B cell (primary cell): ENCODE measurements around the gene PLCB4. TPM values are rescaled to one million over a fixed set of nuclear protein-coding genes. Genes with fewer than 3 reads are reported as not detected.

Experiments
- ATAC-seq: fragments of 200-7000 bp; cut with Tn5 transposase; one replicate; pipeline ENCODE4 v1.10.0; 2021; ENCODE audit warnings: low read depth, mild to moderate bottlenecking, moderate number of reproducible peaks, moderate library complexity
- CTCF ChIA-PET: fragments of 350-600 bp; sonication (Branson Sonifier 250); formaldehyde crosslinking; loops from one replicate; lab custom pipeline; 2021; ENCODE audit warnings: antibody characterized with exemption, inconsistent platforms; lab: Charles Lee
- POLR2A ChIA-PET: fragments of 350-600 bp; sonication (Branson Sonifier 250); formaldehyde crosslinking; loops from one replicate; lab custom pipeline; 2021; ENCODE audit warnings: antibody characterized with exemption; lab: Charles Lee
- DNase-seq: peaks from one replicate; pipeline ENCODE4 v3.0.0; 2013
- H2AFZ ChIP-seq: 2 replicates; pipeline ENCODE4 v1.6.1; 2012; ENCODE audit warnings: mild to moderate bottlenecking, low read depth, low read length; ENCODE audit not compliant: insufficient read depth, poor library complexity, severe bottlenecking
- H3K27ac ChIP-seq, 2 donors: 1 replicate in 1 of 2; 2 replicates in 1 of 2; pipeline ENCODE4 v1.5.1; 2012 to 2013; ENCODE audit warnings: low read length in 2 of 2, mild to moderate bottlenecking in 2 of 2, moderate library complexity in 1 of 2
- H3K27me3 ChIP-seq, 4 experiments: fragments of 200-600 bp in 1 of 4; sonication (generic) in 1 of 4; replicated peaks in 1 of 4; 1 replicate in 2 of 4; 2 replicates in 2 of 4; pipeline versions ENCODE4 v1.6.1 to v1.7.0; 2013 to 2016; ENCODE audit warnings: low read length in 3 of 4, mild to moderate bottlenecking in 2 of 4, mixed read lengths in 1 of 4, moderate library complexity in 1 of 4; ENCODE audit not compliant: insufficient read depth in 4 of 4, control insufficient read depth in 3 of 4; ENCODE audit errors: control extremely low read depth in 1 of 4
- H3K36me3 ChIP-seq, 2 experiments: replicated peaks in 1 of 2; 1 replicate in 1 of 2; 2 replicates in 1 of 2; pipeline versions ENCODE4 v1.6.1 to v1.7.1; 2013; ENCODE audit warnings: low read length in 1 of 2; ENCODE audit not compliant: insufficient read depth in 2 of 2, control insufficient read depth in 1 of 2; ENCODE audit errors: control extremely low read depth in 1 of 2, extremely low read depth in 1 of 2
- H3K4me1 ChIP-seq, 2 donors: fragments of 200-600 bp in 1 of 2; sonication (generic) in 1 of 2; 1 replicate in 1 of 2; 2 replicates in 1 of 2; pipeline versions ENCODE4 v1.5.1 to v1.6.1; 2013 to 2017; ENCODE audit warnings: low read length in 2 of 2; ENCODE audit not compliant: control insufficient read depth in 2 of 2, insufficient read depth in 2 of 2
- H3K4me2 ChIP-seq: replicated peaks from 2 replicates; pipeline ENCODE3; 2012; ENCODE audit warnings: mild to moderate bottlenecking, low read depth, low read length; ENCODE audit not compliant: poor library complexity, severe bottlenecking
- H3K4me3 ChIP-seq, 5 experiments: fragments of 200-600 bp in 1 of 5; sonication (generic) in 1 of 5; 1 replicate in 3 of 5; 2 replicates in 2 of 5; pipeline versions ENCODE4 v1.5.1 to v1.7.0; 2011 to 2016; ENCODE audit warnings: low read length in 4 of 5, mild to moderate bottlenecking in 4 of 5, low read depth in 2 of 5, control low read depth in 1 of 5, moderate library complexity in 1 of 5; ENCODE audit not compliant: insufficient read depth in 1 of 5; ENCODE audit errors: control extremely low read depth in 1 of 5, extremely low read depth in 1 of 5
- H3K79me2 ChIP-seq: fragments of 200-600 bp; sonication (generic); one replicate; pipeline ENCODE4 v1.6.0; 2016; ENCODE audit warnings: low read length; ENCODE audit not compliant: control insufficient read depth, insufficient read depth
- H3K9ac ChIP-seq: fragments of 200-600 bp; sonication (generic); 2 replicates; pipeline ENCODE4 v1.6.1; 2017; ENCODE audit warnings: mild to moderate bottlenecking, low read length, moderate library complexity
- H3K9me3 ChIP-seq, 3 donors: one replicate each; pipeline versions ENCODE4 v1.6.1 to v1.7.1; 2013; ENCODE audit warnings: low read length in 2 of 3; ENCODE audit not compliant: control insufficient read depth in 2 of 3, insufficient read depth in 1 of 3; ENCODE audit errors: control extremely low read depth in 1 of 3
- H4K20me1 ChIP-seq: 2 replicates; pipeline ENCODE4 v1.6.0; 2012; ENCODE audit warnings: mild to moderate bottlenecking, low read length; ENCODE audit not compliant: insufficient read depth, control insufficient read depth, poor library complexity, severe bottlenecking
- H3K27ac Mint-ChIP-seq: one replicate; pipeline ENCODE4 v1.8.0; 2021; ENCODE audit warnings: mixed read lengths
- H3K27me3 Mint-ChIP-seq: one replicate; pipeline ENCODE4 v1.8.0; 2021; ENCODE audit warnings: mixed read lengths
- H3K4me1 Mint-ChIP-seq: one replicate; pipeline ENCODE4 v1.8.0; 2021; ENCODE audit warnings: mixed read lengths
- H3K4me3 Mint-ChIP-seq: one replicate; pipeline ENCODE4 v1.8.0; 2021; ENCODE audit warnings: mixed read lengths
- H3K9me3 Mint-ChIP-seq: one replicate; pipeline ENCODE4 v1.8.0; 2022; ENCODE audit warnings: mixed read lengths; ENCODE audit not compliant: insufficient read depth
- CTCF ChIP-seq: fragments of 200-600 bp; IDR thresholded peaks from one replicate; pipeline ENCODE4 v1.8.0; 2022; ENCODE audit warnings: antibody characterized with exemption, mild to moderate bottlenecking
- EZH2 ChIP-seq: IDR thresholded peaks from 2 replicates; pipeline ENCODE4 v1.6.1; 2012; ENCODE audit warnings: borderline replicate concordance, low read depth, mild to moderate bottlenecking, moderate library complexity, low read length; ENCODE audit not compliant: insufficient read depth, poor library complexity, severe bottlenecking
- WGBS: methylation state at CpG from one replicate; pipeline ENCODE4 v1.1.5; 2013; ENCODE audit warnings: missing lambda C conversion rate; ENCODE audit not compliant: insufficient coverage; 5-methylcytosine and 5-hydroxymethylcytosine counted together
- intact Hi-C: fragments of 100-400 bp; cut with micrococcal nuclease; formaldehyde crosslinking; loops from one replicate; pipeline ENCODE4 v1.10.0; 2022
- polyA plus RNA-seq: library from polyadenylated mRNA; depleted of rRNA; stranded (reverse); fragments of >200 nt; gene quantifications from 2 replicates; pipeline ENCODE4 v1.2.3, GENCODE V29; 2012
- total RNA-seq, 2 donors: library from RNA; stranded (reverse); fragments of 120-200 nt in 1 of 2; gene quantifications; 1 replicate in 1 of 2; 2 replicates in 1 of 2; pipeline versions ENCODE4 v1.2.3 to v1.2.4, GENCODE V29; 2013 to 2022

The PLCB4 gene
- total and polyA plus RNA-seq, 2 donors (not counting 1 experiment from before 2014, with no cell fraction given), result not detected

- H3K27me3 Mint-ChIP-seq, result no peaks in the 10 kb centered on the region
- CTCF ChIA-PET, result no interaction called here
- Histone ChIP-seq H3K9me3 (no peaks in the 10 kb centered on the region), H2AFZ (no peak overlapping the region), H3K36me3 (no peaks in the 10 kb centered on the region), H3K27ac (no peak overlapping the region), H3K9ac (no peak overlapping the region), H3K4me1 (peaks cover 14 to 15% of the 10 kb centered on the region in 2 donors), H4K20me1 (no peaks in the 10 kb centered on the region), H3K4me3 (no peak overlapping the region), H3K4me2 (no peak overlapping the region), H3K27me3 (no peaks in the 10 kb centered on the region), H3K79me2 (no peaks in the 10 kb centered on the region)
- no peak for ATAC-seq
- TF ChIP-seq CTCF (no peak), EZH2 (no peak)
- H3K4me3 Mint-ChIP-seq, result no peak overlapping the region
- no CpG with 5 or more reads among the region's 2 CpGs for WGBS
- H3K4me1 Mint-ChIP-seq, result peaks cover 13% of the 10 kb centered on the region
- no peaks in the 10 kb centered on the region for H3K9me3 Mint-ChIP-seq
- intact Hi-C loops, result no loop called here
- DNase-seq, result no peak
- POLR2A ChIA-PET, result no interaction called here
- no peak overlapping the region for H3K27ac Mint-ChIP-seq
Observed at GRCh38 chr20:9483131-9483530, 414.2 kb downstream of the PLCB4 start.

- Histone ChIP-seq H3K36me3 (no peaks in the 10 kb centered on the region), H3K79me2 (no peaks in the 10 kb centered on the region), H4K20me1 (no peaks in the 10 kb centered on the region), H3K27ac (no peak overlapping the region), H3K27me3 (no peaks in the 10 kb centered on the region), H3K4me3 (no peak overlapping the region), H3K4me1 (peaks cover 14 to 15% of the 10 kb centered on the region in 2 donors), H3K9ac (no peak overlapping the region), H2AFZ (no peak overlapping the region), H3K4me2 (no peak overlapping the region), H3K9me3 (no peaks in the 10 kb centered on the region)
- ATAC-seq (no peak), DNase-seq (no peak)
- intact Hi-C loops, result no loop called here
- no peak overlapping the region for H3K4me3 Mint-ChIP-seq
- ChIA-PET CTCF (interaction anchor here (0.7 to 1.2 kb wide), 2 partner anchors 26 to 78 kb away, joined by 3 to 4 read pairs; no protein-coding TSS in a partner anchor), POLR2A (no interaction called here)
- peaks cover 13% of the 10 kb centered on the region for H3K4me1 Mint-ChIP-seq
- 90% methylated on average over 4 of the region's 9 CpGs for WGBS
- H3K27me3 Mint-ChIP-seq, result peaks cover 5% of the 10 kb centered on the region
- H3K27ac Mint-ChIP-seq, result no peak overlapping the region
- TF ChIP-seq EZH2 (no peak), CTCF (no peak)
- H3K9me3 Mint-ChIP-seq, result no peaks in the 10 kb centered on the region
Observed at GRCh38 chr20:9485614-9486340, 416.9 kb downstream of the PLCB4 start.
